Endothelial cell of umbilical vein (primary cell): ENCODE data around the gene MANBA. TPM values are rescaled to one million over a fixed set of nuclear protein-coding genes. Genes with fewer than 3 reads are reported as not detected.

ENCODE experiments used
- BruUV-seq: library from RNA; stranded (reverse); fragments of 400-500 nt; replicated peaks from 2 replicates; lab custom pipeline; 2021; lab: Mats Ljungman, UMichigan
- CTCF ChIA-PET: fragments of 300-600, 350-600 bp; sonication (Branson Sonifier 250); formaldehyde crosslinking; loops from one replicate; lab custom pipeline; 2021; ENCODE audit warnings: antibody characterized with exemption, inconsistent platforms; lab: Charles Lee
- POLR2A ChIA-PET: fragments of 300-600, 350-600 bp; sonication (Branson Sonifier 250); formaldehyde crosslinking; loops from one replicate; lab custom pipeline; 2021; ENCODE audit warnings: antibody characterized with exemption, inconsistent platforms; lab: Charles Lee
- DNase-seq: peaks from one replicate; pipeline ENCODE4 v3.0.0-alpha.2; 2011; ENCODE audit warnings: low read depth, low spot score
- FAIRE-seq: peaks from 2 replicates; lab custom pipeline; 2011; peaks lifted over from hg19 to GRCh38; lab: Jason Lieb, UNC
- H2AFZ ChIP-seq: 2 replicates; pipeline ENCODE4 v1.6.0; 2012; ENCODE audit warnings: low read depth, low read length, control low read depth, inconsistent platforms
- H3K27ac ChIP-seq: 2 replicates; pipeline ENCODE4 v1.5.1; 2011; ENCODE audit warnings: low read depth, mild to moderate bottlenecking, control low read depth, low read length, moderate library complexity; ENCODE audit not compliant: insufficient read depth
- H3K27me3 ChIP-seq, 2 experiments: 2 replicates each; pipeline versions ENCODE4 v1.6.0 to v1.6.1; 2011; ENCODE audit warnings: low read length in 2 of 2, mixed read lengths in 1 of 2; ENCODE audit not compliant: control insufficient read depth in 2 of 2, insufficient read depth in 2 of 2
- H3K36me3 ChIP-seq, 2 experiments: 2 replicates in 1 of 2; 3 replicates in 1 of 2; pipeline ENCODE4 v1.5.1; 2011; ENCODE audit warnings: low read length in 2 of 2, mild to moderate bottlenecking in 1 of 2, moderate library complexity in 1 of 2; ENCODE audit not compliant: control insufficient read depth in 2 of 2, insufficient read depth in 2 of 2; ENCODE audit errors: extremely low read depth in 1 of 2
- H3K4me1 ChIP-seq: 3 replicates; pipeline ENCODE4 v1.5.1; 2011; ENCODE audit warnings: mild to moderate bottlenecking, low read length; ENCODE audit not compliant: control insufficient read depth, insufficient read depth; ENCODE audit errors: extremely low read depth
- H3K4me2 ChIP-seq: 2 replicates; pipeline ENCODE4 v1.6.1; 2011; ENCODE audit warnings: low read length, control low read depth, mixed read lengths; ENCODE audit not compliant: insufficient read depth
- H3K4me3 ChIP-seq, 3 experiments: fragments of 200-600 bp in 1 of 3; sonication (generic), shearing (Covaris generic) in 1 of 3; replicated peaks in 1 of 3; 2 replicates each; pipeline ENCODE4 v1.5.1; 2011 to 2016; ENCODE audit warnings: control low read depth in 3 of 3, low read length in 3 of 3, mild to moderate bottlenecking in 2 of 3, inconsistent platforms in 1 of 3, low read depth in 1 of 3, moderate library complexity in 1 of 3; ENCODE audit not compliant: insufficient read depth in 1 of 3
- H3K79me2 ChIP-seq: 2 replicates; pipeline ENCODE4 v1.6.0; 2012; ENCODE audit warnings: low read length, inconsistent platforms; ENCODE audit not compliant: control insufficient read depth, insufficient read depth
- H3K9ac ChIP-seq: replicated peaks from 2 replicates; pipeline ENCODE3; 2011; ENCODE audit warnings: low read length, control low read depth; ENCODE audit not compliant: insufficient read depth; ENCODE audit errors: extremely low read depth
- H3K9me1 ChIP-seq: replicated peaks from 3 replicates; pipeline ENCODE4 v1.6.0; 2011; ENCODE audit warnings: mild to moderate bottlenecking, low read length; ENCODE audit not compliant: control insufficient read depth, insufficient read depth; ENCODE audit errors: extremely low read depth
- H3K9me3 ChIP-seq: replicated peaks from 2 replicates; pipeline ENCODE4 v1.5.1; 2012; ENCODE audit warnings: low read length, inconsistent platforms; ENCODE audit not compliant: control insufficient read depth, insufficient read depth
- H4K20me1 ChIP-seq: replicated peaks from 2 replicates; pipeline ENCODE3; 2011; ENCODE audit warnings: mild to moderate bottlenecking, low read length; ENCODE audit not compliant: control insufficient read depth, insufficient read depth; ENCODE audit errors: extremely low read depth
- EZH2 ChIP-seq: IDR thresholded peaks from 2 replicates; pipeline ENCODE4 v1.6.1; 2012; ENCODE audit warnings: borderline replicate concordance, low read depth, mild to moderate bottlenecking, moderate library complexity, low read length, inconsistent platforms; ENCODE audit not compliant: severe bottlenecking
- FOS ChIP-seq: IDR thresholded peaks from 2 replicates; pipeline ENCODE4 v1.6.1; 2011; ENCODE audit warnings: mild to moderate bottlenecking, low read length, moderate library complexity, borderline replicate concordance; ENCODE audit not compliant: insufficient read depth
- GATA2 ChIP-seq: IDR thresholded peaks from 2 replicates; pipeline ENCODE4 v1.7.0; 2011; ENCODE audit warnings: low read depth, mild to moderate bottlenecking, moderate library complexity, mixed read lengths, low read length; ENCODE audit not compliant: insufficient read length, insufficient read depth
- JUN ChIP-seq: IDR thresholded peaks from 2 replicates; pipeline ENCODE4 v1.6.1; 2011; ENCODE audit warnings: borderline replicate concordance, low read depth; ENCODE audit not compliant: insufficient read length, insufficient read depth
- MYC ChIP-seq: IDR thresholded peaks from one replicate; pipeline ENCODE4 v1.6.1; 2011; ENCODE audit warnings: mild to moderate bottlenecking, low read depth, low read length
- POLR2A ChIP-seq: IDR thresholded peaks from 2 replicates; pipeline ENCODE4 v1.6.1; 2012; ENCODE audit warnings: low read depth, mild to moderate bottlenecking, control low read depth, low read length
- POLR2AphosphoS5 ChIP-seq: IDR thresholded peaks from 2 replicates; pipeline ENCODE4 v1.6.1; 2012; ENCODE audit warnings: low read depth, mild to moderate bottlenecking, control low read depth, low read length, moderate library complexity; ENCODE audit not compliant: insufficient read depth
- dilution Hi-C: fragments of 300-500 bp; cut with MboI; formaldehyde crosslinking; loops from one replicate; pipeline ENCODE4 v1.15.0; 2019; ENCODE audit warnings: low sequenced_read_pairs; ENCODE audit not compliant: extremely low pct_ligation_motif_present
- intact Hi-C: fragments of 100-400 bp; cut with micrococcal nuclease; formaldehyde crosslinking; loops from one replicate; pipeline ENCODE4 v1.10.0; 2022
- polyA plus RNA-seq, 4 experiments: library from polyadenylated mRNA; depleted of rRNA in 3 of 4; stranded (reverse) in 3 of 4; unstranded in 1 of 4; fragments of >200 nt; gene quantifications; 2 replicates each; pipeline versions ENCODE4 v1.2.1 to v1.2.3, GENCODE V29; 2011 to 2012; ENCODE audit warnings: missing spikeins in 1 of 4
- total RNA-seq: library from RNA; stranded (reverse); gene quantifications from 2 replicates; pipeline ENCODE4 v1.2.3, GENCODE V29; 2021
- TF ChIP-seq, protein P1 (sequence below), 2 donors: IDR thresholded peaks; 1 replicate in 1 of 2; 2 replicates in 1 of 2; pipeline ENCODE4 v1.5.1; 2011; ENCODE audit warnings: low read length in 2 of 2, mild to moderate bottlenecking in 2 of 2, moderate library complexity in 2 of 2, control low read depth in 1 of 2, inconsistent platforms in 1 of 2, low read depth in 1 of 2; ENCODE audit not compliant: insufficient read depth in 1 of 2; ENCODE audit errors: extremely low read depth in 1 of 2
- TF ChIP-seq, protein P2 (sequence below): IDR thresholded peaks from 2 replicates; pipeline ENCODE4 v1.6.1; 2011; ENCODE audit not compliant: insufficient read depth, insufficient read length

MANBA gene
- total and polyA plus RNA-seq, 2 donors (not counting 3 experiments of a cell fraction or from before 2014, with no cell fraction given): 5.6 to 7.7 TPM

DNA sequence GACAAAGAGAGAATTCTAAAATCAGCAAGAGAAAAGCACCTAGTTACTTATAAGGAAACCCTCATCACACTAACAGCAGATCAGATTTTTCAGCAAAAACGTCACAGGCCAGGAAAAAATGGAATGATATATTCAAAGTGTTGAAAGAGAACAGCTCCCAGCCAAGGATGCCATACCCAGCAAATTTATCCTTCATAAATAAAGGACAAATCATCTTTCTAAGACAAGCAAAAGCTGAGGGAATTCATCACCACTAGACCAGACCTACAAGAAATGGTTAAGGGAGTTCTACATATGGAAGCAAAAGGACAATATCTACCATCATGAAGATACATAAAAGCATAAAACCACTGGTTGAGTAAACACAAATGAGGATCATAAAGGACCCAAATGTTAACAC lies 53.6 kb downstream of the MANBA start:
- Histone ChIP-seq H3K4me3 (no peak overlapping the region), H3K79me2 (no peaks in the 10 kb centered on the region), H3K27ac (no peak overlapping the region), H3K4me2 (no peak overlapping the region), H3K36me3 (no peaks in the 10 kb centered on the region), H3K9ac (no peak overlapping the region), H3K4me1 (no peaks in the 10 kb centered on the region), H4K20me1 (no peaks in the 10 kb centered on the region), H3K27me3 (no peaks in the 10 kb centered on the region), H2AFZ (no peak overlapping the region), H3K9me1 (no peaks in the 10 kb centered on the region), H3K9me3 (no peaks in the 10 kb centered on the region)
- BruUV-seq: no TSS peak
- intact Hi-C loops (no loop called here), dilution Hi-C loops (no loop called here)
- CTCF ChIA-PET: no interaction called here
- DNase-seq (no peak), FAIRE-seq (no peak)
- TF ChIP-seq FOS (no peak), MYC (no peak), JUN (no peak), EZH2 (no peak), POLR2A (no peak), POLR2AphosphoS5 (no peak), GATA2 (no peak)
- TF ChIP-seq, protein P1, sequence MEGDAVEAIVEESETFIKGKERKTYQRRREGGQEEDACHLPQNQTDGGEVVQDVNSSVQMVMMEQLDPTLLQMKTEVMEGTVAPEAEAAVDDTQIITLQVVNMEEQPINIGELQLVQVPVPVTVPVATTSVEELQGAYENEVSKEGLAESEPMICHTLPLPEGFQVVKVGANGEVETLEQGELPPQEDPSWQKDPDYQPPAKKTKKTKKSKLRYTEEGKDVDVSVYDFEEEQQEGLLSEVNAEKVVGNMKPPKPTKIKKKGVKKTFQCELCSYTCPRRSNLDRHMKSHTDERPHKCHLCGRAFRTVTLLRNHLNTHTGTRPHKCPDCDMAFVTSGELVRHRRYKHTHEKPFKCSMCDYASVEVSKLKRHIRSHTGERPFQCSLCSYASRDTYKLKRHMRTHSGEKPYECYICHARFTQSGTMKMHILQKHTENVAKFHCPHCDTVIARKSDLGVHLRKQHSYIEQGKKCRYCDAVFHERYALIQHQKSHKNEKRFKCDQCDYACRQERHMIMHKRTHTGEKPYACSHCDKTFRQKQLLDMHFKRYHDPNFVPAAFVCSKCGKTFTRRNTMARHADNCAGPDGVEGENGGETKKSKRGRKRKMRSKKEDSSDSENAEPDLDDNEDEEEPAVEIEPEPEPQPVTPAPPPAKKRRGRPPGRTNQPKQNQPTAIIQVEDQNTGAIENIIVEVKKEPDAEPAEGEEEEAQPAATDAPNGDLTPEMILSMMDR (IDR thresholded peaks at IDR 0.05; ENCODE audit: extremely low read depth in 1 of 2, insufficient read depth in 1 of 2, low read depth in 1 of 2, low read length in 2 of 2): no peak
- TF ChIP-seq, protein P2, sequence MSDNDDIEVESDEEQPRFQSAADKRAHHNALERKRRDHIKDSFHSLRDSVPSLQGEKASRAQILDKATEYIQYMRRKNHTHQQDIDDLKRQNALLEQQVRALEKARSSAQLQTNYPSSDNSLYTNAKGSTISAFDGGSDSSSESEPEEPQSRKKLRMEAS: no peak
- POLR2A ChIA-PET: no interaction called here
